ENCODE data around the gene CLEC3B. TPM values are rescaled to one million over a fixed set of nuclear protein-coding genes. Genes with fewer than 3 reads are reported as not detected.
A peak's percentile ranks its signal among the peaks of the same experiment; 100 is the strongest.

The CLEC3B gene
- total and polyA plus RNA-seq, 2 donors (not counting 3 experiments of a cell fraction or from before 2014, with no cell fraction given), result 1.8 TPM; not detected in 1

DNA sequence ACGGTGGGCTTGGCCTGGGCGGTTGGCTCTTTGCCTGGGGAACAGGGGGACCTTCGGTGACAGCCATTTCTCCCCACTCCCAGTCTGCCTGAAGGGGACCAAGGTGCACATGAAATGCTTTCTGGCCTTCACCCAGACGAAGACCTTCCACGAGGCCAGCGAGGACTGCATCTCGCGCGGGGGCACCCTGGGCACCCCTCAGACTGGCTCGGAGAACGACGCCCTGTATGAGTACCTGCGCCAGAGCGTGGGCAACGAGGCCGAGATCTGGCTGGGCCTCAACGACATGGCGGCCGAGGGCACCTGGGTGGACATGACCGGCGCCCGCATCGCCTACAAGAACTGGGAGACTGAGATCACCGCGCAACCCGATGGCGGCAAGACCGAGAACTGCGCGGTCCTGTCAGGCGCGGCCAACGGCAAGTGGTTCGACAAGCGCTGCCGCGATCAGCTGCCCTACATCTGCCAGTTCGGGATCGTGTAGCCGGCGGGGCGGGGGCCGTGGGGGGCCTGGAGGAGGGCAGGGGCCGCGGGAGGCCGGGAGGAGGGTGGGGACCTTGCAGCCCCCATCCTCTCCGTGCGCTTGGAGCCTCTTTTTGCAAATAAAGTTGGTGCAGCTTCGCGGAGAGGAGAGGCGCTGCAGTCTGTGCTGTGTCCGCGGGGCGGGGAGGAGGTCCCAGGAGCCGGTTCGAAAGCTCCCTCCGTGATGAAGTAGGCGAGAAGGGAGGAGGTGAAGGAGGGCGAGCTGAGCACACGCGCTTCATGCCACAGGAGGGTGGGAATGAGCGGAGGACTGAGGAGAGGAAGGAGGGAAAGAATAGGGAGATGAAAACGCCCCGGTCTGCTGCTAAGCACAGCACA, 9.6 kb downstream of the CLEC3B start:
- Histone ChIP-seq H3K9me1 (replicated peaks; ENCODE audit: control insufficient read depth, extremely low read depth, insufficient read depth, low read length) (no peaks in the 10 kb centered on the region), H2AFZ (ENCODE audit: low read depth, low read length) (peak overlapping the region; percentile 73), H3K4me2 (ENCODE audit: insufficient read depth, low read length) (peak overlapping the region; percentile 53), H3K27me3 (ENCODE audit: control insufficient read depth in 2 of 2, insufficient read depth in 2 of 2, low read length in 2 of 2) (no peaks in the 10 kb centered on the region), H3K4me3 (replicated peaks in 1 of 3; ENCODE audit: insufficient read depth in 1 of 3, low read depth in 1 of 3, low read length in 3 of 3) (no peak overlapping the region), H3K79me2 (ENCODE audit: control insufficient read depth, insufficient read depth, low read length) (no peaks in the 10 kb centered on the region), H4K20me1 (replicated peaks; ENCODE audit: control insufficient read depth, extremely low read depth, insufficient read depth, low read length) (no peaks in the 10 kb centered on the region), H3K9ac (replicated peaks; ENCODE audit: extremely low read depth, insufficient read depth, low read length) (no peak overlapping the region), H3K36me3 (ENCODE audit: control insufficient read depth in 2 of 2, extremely low read depth in 1 of 2, insufficient read depth in 2 of 2, low read length in 2 of 2) (no peaks in the 10 kb centered on the region), H3K4me1 (ENCODE audit: control insufficient read depth, extremely low read depth, insufficient read depth, low read length) (no peaks in the 10 kb centered on the region), H3K27ac (ENCODE audit: insufficient read depth, low read depth, low read length) (no peak overlapping the region), H3K9me3 (replicated peaks; ENCODE audit: control insufficient read depth, insufficient read depth, low read length) (no peaks in the 10 kb centered on the region)
- FAIRE-seq, result no peak
- DNase-seq (ENCODE audit: low read depth, low spot score), result no peak
- no TSS peak for BruUV-seq (replicated peaks)
- CTCF ChIA-PET, result interaction anchor here (0.8 to 11.6 kb wide), 10 partner anchors 20 to 473 kb away, joined by 3 to 467 read pairs (median 5); partner anchors contain the start of gene TMEM158
- intact Hi-C loops (cut with micrococcal nuclease) (loop anchor here (2.0 kb wide), 2 partner anchors 43 to 503 kb away; no protein-coding TSS in a partner anchor), dilution Hi-C loops (cut with MboI; ENCODE audit: extremely low pct_ligation_motif_present, low sequenced_read_pairs) (loop anchor here (25.0 kb wide), 1 partner anchor 477 kb away; no protein-coding TSS in a partner anchor)
- TF ChIP-seq, protein P1, sequence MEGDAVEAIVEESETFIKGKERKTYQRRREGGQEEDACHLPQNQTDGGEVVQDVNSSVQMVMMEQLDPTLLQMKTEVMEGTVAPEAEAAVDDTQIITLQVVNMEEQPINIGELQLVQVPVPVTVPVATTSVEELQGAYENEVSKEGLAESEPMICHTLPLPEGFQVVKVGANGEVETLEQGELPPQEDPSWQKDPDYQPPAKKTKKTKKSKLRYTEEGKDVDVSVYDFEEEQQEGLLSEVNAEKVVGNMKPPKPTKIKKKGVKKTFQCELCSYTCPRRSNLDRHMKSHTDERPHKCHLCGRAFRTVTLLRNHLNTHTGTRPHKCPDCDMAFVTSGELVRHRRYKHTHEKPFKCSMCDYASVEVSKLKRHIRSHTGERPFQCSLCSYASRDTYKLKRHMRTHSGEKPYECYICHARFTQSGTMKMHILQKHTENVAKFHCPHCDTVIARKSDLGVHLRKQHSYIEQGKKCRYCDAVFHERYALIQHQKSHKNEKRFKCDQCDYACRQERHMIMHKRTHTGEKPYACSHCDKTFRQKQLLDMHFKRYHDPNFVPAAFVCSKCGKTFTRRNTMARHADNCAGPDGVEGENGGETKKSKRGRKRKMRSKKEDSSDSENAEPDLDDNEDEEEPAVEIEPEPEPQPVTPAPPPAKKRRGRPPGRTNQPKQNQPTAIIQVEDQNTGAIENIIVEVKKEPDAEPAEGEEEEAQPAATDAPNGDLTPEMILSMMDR (IDR thresholded peaks at IDR 0.05; ENCODE audit: extremely low read depth in 1 of 2, insufficient read depth in 1 of 2, low read depth in 1 of 2, low read length in 2 of 2), result no peak
- no peak for TF ChIP-seq MYC (IDR thresholded peaks at IDR 0.05; ENCODE audit: low read depth, low read length)
- TF ChIP-seq EZH2 (IDR thresholded peaks at IDR 0.05; ENCODE audit: borderline replicate concordance, low read depth, low read length, severe bottlenecking), result no peak
- no peak for TF ChIP-seq GATA2 (IDR thresholded peaks at IDR 0.05; ENCODE audit: insufficient read depth, insufficient read length, low read depth, low read length)
- TF ChIP-seq POLR2A (IDR thresholded peaks at IDR 0.05; ENCODE audit: low read depth, low read length), result no peak
- no peak for TF ChIP-seq MAX (IDR thresholded peaks at IDR 0.05; ENCODE audit: insufficient read depth, insufficient read length)
- no peak for TF ChIP-seq POLR2AphosphoS5 (IDR thresholded peaks at IDR 0.05; ENCODE audit: insufficient read depth, low read depth, low read length)
- no peak for TF ChIP-seq JUN (IDR thresholded peaks at IDR 0.05; ENCODE audit: borderline replicate concordance, insufficient read depth, insufficient read length, low read depth)
- TF ChIP-seq FOS (IDR thresholded peaks at IDR 0.05; ENCODE audit: borderline replicate concordance, insufficient read depth, low read length), result no peak
- POLR2A ChIA-PET, result no interaction called here
